Measurements from ENCODE around the gene CFAP90. TPM values are rescaled to one million over a fixed set of nuclear protein-coding genes. Genes with fewer than 3 reads are reported as not detected.

The CFAP90 gene
- total and polyA plus RNA-seq, 8 donors: 0.61 to 7.4 (median 1.2) TPM

DNA sequence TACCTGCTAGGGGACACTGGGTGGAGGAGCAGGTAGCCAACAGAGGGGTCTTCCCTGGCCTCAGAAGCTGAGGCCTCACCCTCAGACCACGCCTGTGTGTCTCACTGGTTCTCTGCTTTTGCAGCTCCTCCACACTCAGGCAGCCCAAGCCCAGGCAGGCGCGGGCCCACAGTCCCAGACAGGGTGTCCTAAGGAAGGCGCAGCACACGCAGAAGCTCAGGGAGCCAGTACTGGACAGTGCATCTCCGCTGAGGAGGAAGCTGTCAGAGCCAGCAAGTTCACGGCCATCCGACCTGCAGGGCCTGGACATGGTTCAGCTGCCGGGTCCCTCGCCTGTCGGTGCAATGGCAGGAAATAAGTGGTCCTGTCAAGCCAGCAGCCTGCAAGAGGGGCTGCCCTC is 25.3 kb downstream of the CFAP90 start:
- Histone ChIP-seq H3K27ac (no peak overlapping the region), H3K4me3 (no peak overlapping the region), H3K27me3 (no peaks in the 10 kb centered on the region), H3K4me1 (no peaks in the 10 kb centered on the region), H3K9me3 (no peaks in the 10 kb centered on the region), H3K36me3 (no peaks in the 10 kb centered on the region)
- DNase-seq (no peak), ATAC-seq (no peak), FAIRE-seq (no peak)
- 84 to 90% methylated on average over 11 of the region's 11 CpGs for WGBS, 2 donors
- no peak for TF ChIP-seq CTCF (IDR thresholded peaks at IDR 0.05)
- intact Hi-C loops (cut with DNase I): no loop called here

GRCh38 chr5:7824995-7825394 is 25.9 kb downstream of the CFAP90 start:
- no peak overlapping the region for H3K4me3 ChIP-seq
- TF ChIP-seq CTCF (IDR thresholded peaks at IDR 0.05): no peak

DNA sequence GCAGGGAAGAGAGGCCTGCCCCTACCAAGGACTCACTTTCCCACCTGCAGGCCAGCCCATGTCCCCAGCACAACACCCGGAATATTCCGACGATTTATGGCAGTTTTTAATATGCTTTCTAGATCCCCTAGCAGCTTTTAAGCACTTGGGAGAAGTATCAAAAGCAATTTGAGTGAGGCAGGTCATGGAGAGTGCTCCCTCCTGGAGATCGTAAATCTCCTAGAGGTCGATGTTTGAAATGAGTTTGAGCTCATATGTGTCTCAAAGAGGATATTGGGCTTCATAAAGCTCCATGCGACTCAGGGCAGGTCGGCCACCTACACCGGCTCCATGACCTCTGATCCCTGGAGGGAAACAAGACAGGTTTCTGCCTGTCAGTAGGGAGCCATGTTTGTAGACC is 27.3 kb downstream of the CFAP90 start:
- ATAC-seq: no peak
- Histone ChIP-seq H3K36me3 (no peaks in the 10 kb centered on the region), H3K9me3 (no peaks in the 10 kb centered on the region), H3K27me3 (no peaks in the 10 kb centered on the region), H3K27ac (no peak overlapping the region), H3K4me1 (no peaks in the 10 kb centered on the region), H3K4me3 (no peak overlapping the region)
- intact Hi-C loops (cut with DNase I): no loop called here
- FAIRE-seq: no peak
- WGBS, 2 donors: 62 to 69% methylated on average over 8 of the region's 8 CpGs
- no peak for TF ChIP-seq CTCF (IDR thresholded peaks at IDR 0.05)
- no peak for DNase-seq

More at GRCh38 chr5:7824995-7825394, 25.9 kb downstream of the CFAP90 start:
- Histone ChIP-seq H3K27ac (no peak overlapping the region), H3K27me3 (no peaks in the 10 kb centered on the region), H3K36me3 (no peaks in the 10 kb centered on the region), H3K4me1 (no peaks in the 10 kb centered on the region), H3K9me3 (no peaks in the 10 kb centered on the region)
- DNase-seq: no peak
- intact Hi-C loops (cut with DNase I): no loop called here
- 82 to 92% methylated on average over 18 of the region's 18 CpGs for WGBS, 2 donors
- FAIRE-seq: no peak
- no peak for ATAC-seq

DNA sequence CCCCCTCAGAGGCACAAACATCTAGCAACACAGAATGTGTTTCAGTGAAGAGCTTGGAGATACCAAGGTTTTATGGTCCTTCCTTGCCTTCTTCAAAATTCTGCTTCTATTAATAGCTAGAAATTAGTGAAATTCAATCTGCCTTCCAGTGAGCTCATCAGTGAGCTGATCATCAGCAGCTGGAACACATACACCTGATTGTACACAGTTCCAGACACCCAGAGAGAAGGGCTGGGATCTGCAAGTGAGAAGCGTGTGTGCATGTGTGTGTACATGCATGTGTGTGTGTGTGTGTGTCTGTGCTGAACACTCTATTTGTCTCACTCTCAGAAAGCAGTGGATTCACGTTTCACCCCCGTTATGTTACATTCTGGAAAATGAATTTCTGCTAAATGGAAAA is 28.5 kb downstream of the CFAP90 start:
- FAIRE-seq (no peak), ATAC-seq (no peak)
- 52 to 57% methylated on average over 3 of the region's 3 CpGs for WGBS, 2 donors

GRCh38 chr5:7816535-7816901 is 34.4 kb downstream of the CFAP90 start:
- no peak overlapping the region for H3K4me3 ChIP-seq
- ATAC-seq: peak; percentile 19 to 31 (median 29)
- no peak for TF ChIP-seq CTCF (IDR thresholded peaks at IDR 0.05)
- H3K9me3 ChIP-seq: no peaks in the 10 kb centered on the region
- H3K36me3 ChIP-seq: no peaks in the 10 kb centered on the region
- H3K4me1 ChIP-seq: no peaks in the 10 kb centered on the region
- H3K27ac ChIP-seq: no peak overlapping the region
- 38 to 42% methylated on average over 9 of the region's 9 CpGs for WGBS, 2 donors
- intact Hi-C loops (cut with DNase I): no loop called here
- no peaks in the 10 kb centered on the region for H3K27me3 ChIP-seq
- DNase-seq: no peak
- no peak for FAIRE-seq

More for the DNA sequence above, 28.5 kb downstream of the CFAP90 start:
- Histone ChIP-seq H3K36me3 (no peaks in the 10 kb centered on the region), H3K27me3 (no peaks in the 10 kb centered on the region), H3K27ac (no peak overlapping the region), H3K4me1 (no peaks in the 10 kb centered on the region), H3K9me3 (no peaks in the 10 kb centered on the region), H3K4me3 (no peak overlapping the region)
- DNase-seq: no peak
- intact Hi-C loops (cut with DNase I): no loop called here
- no peak for TF ChIP-seq CTCF (IDR thresholded peaks at IDR 0.05)

All from pancreas (tissue), 10 donors.